Tibial nerve (tissue), 4 donors: ENCODE measurements around the gene TMEM213. TPM values are rescaled to one million over a fixed set of nuclear protein-coding genes. Genes with fewer than 3 reads are reported as not detected.

ENCODE experiments used
- DNase-seq, 2 donors: peaks; one replicate each; pipeline ENCODE4 v3.0.0-alpha.2; 2019; ENCODE audit warnings: low spot score in 2 of 2
- H3K27ac ChIP-seq, 4 donors: fragments of 200-600 bp; sonication (generic) in 3 of 4; one replicate each; pipeline ENCODE4 v1.5.1; 2017 to 2019; ENCODE audit warnings: mild to moderate bottlenecking in 1 of 4
- H3K27me3 ChIP-seq, 2 donors: fragments of 200-600 bp; sonication (generic) in 1 of 2; one replicate each; pipeline versions ENCODE4 v1.5.1 to v1.6.0; 2017 to 2019
- H3K36me3 ChIP-seq, 3 donors: fragments of 200-600 bp; sonication (generic); one replicate each; pipeline ENCODE4 v1.5.1; 2018 to 2019
- H3K4me1 ChIP-seq, 4 donors: fragments of 200-600 bp; sonication (generic) in 3 of 4; one replicate each; pipeline ENCODE4 v1.5.1; 2017 to 2019
- H3K4me3 ChIP-seq, 4 donors: fragments of 200-600 bp; sonication (generic) in 3 of 4; one replicate each; pipeline ENCODE4 v1.5.1; 2017 to 2019; ENCODE audit warnings: mild to moderate bottlenecking in 1 of 4, moderate library complexity in 1 of 4
- H3K9me3 ChIP-seq, 4 donors: fragments of 200-600 bp; sonication (generic) in 3 of 4; one replicate each; pipeline ENCODE4 v1.5.1; 2017 to 2019
- CTCF ChIP-seq, 5 experiments: fragments of 200-600 bp in 3 of 5; fragments of 450-650 bp in 2 of 5; sonication (generic) in 3 of 5; IDR thresholded peaks; one replicate each; pipeline ENCODE4 v1.5.1; 2016 to 2019; ENCODE audit warnings: antibody characterized with exemption in 5 of 5, mild to moderate bottlenecking in 3 of 5, moderate library complexity in 2 of 5
- EP300 ChIP-seq, 2 donors: sonication (generic); formaldehyde crosslinking; IDR thresholded peaks; one replicate each; pipeline ENCODE4 v1.6.1; 2017; ENCODE audit warnings: antibody characterized with exemption in 2 of 2, mild to moderate bottlenecking in 1 of 2
- POLR2A ChIP-seq, 2 donors: fragments of 450-650 bp; IDR thresholded peaks; one replicate each; pipeline ENCODE4 v1.6.1; 2017; ENCODE audit warnings: antibody characterized with exemption in 2 of 2, mild to moderate bottlenecking in 2 of 2, moderate library complexity in 2 of 2
- WGBS, 2 donors: methylation state at CpG; one replicate each; pipeline ENCODE4 v1.1.5; 2018; 5-methylcytosine and 5-hydroxymethylcytosine counted together
- total RNA-seq, 4 donors: library from RNA; depleted of rRNA; stranded (reverse); fragments of >200 nt; gene quantifications; one replicate each; pipeline ENCODE4 v1.1.0, GENCODE V29; 2016

TMEM213 gene
- total RNA-seq, 4 donors from 2014 or later, result not detected

GRCh38 chr7:138868711-138869110 is 70.9 kb downstream of the TMEM213 start:
- H3K4me3 ChIP-seq, result no peak overlapping the region
- no peaks in the 10 kb centered on the region for H3K27me3 ChIP-seq
- H3K27ac ChIP-seq, result no peak overlapping the region
- H3K9me3 ChIP-seq, result no peaks in the 10 kb centered on the region
- no peaks in the 10 kb centered on the region for H3K4me1 ChIP-seq
- no peak for DNase-seq
- peaks cover 0 to 54% (median 0%) of the 10 kb centered on the region in 3 donors for H3K36me3 ChIP-seq
- 91 to 97% methylated on average over 14 of the region's 14 CpGs for WGBS, 2 donors
- TF ChIP-seq CTCF (IDR thresholded peaks at IDR 0.05), result no peak
- TF ChIP-seq POLR2A (IDR thresholded peaks at IDR 0.05), result no peak

GRCh38 chr7:138869353-138869752 is 71.6 kb downstream of the TMEM213 start:
- WGBS, 2 donors, result 96 to 97% methylated on average over 26 to 30 of the region's 30 CpGs
- TF ChIP-seq CTCF (IDR thresholded peaks at IDR 0.05) (no peak), POLR2A (IDR thresholded peaks at IDR 0.05) (no peak), EP300 (IDR thresholded peaks at IDR 0.05) (no peak)

DNA sequence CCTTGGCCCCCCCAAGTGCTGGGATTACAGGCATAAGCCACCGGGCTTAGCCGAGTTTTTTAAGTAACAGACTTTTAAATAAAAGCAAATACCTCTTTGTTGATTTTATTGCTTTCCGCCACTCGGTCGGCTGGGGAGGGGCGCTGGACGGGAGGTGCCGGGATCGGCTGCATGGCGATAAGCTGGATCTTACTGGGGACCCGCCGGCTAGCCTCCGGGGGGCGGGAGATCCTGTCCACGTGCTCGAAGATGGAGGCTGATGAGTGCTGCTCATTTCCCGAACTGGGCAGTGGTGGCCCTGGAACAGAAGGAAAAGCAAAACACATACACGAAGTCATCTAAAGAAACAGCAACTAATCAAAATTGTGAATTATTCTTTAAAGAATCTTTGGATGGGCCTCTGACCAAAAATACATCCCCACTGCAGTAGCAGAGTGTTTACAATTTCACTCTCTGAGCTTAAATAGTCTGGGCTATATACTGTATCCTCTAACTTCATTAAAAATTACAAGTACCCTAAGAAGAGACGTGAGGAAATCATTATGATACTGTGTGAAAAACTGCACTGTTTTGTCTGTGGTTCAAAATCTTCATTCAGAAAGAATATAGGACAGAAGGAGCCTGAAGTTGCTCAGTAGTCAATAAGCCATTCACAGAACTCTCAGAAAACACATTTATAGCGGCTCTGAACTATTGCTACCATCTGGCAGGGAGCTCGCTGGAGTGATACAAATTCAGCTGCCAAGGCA is 73.4 kb downstream of the TMEM213 start:
- Histone ChIP-seq H3K27me3 (no peaks in the 10 kb centered on the region), H3K27ac (no peak overlapping the region), H3K4me1 (no peaks in the 10 kb centered on the region), H3K9me3 (no peaks in the 10 kb centered on the region), H3K36me3 (peaks cover 0 to 47% (median 0%) of the 10 kb centered on the region in 3 donors), H3K4me3 (no peak overlapping the region)
- no peak for TF ChIP-seq CTCF (IDR thresholded peaks at IDR 0.05)
- no peak for TF ChIP-seq POLR2A (IDR thresholded peaks at IDR 0.05)
- no peak for TF ChIP-seq EP300 (IDR thresholded peaks at IDR 0.05)
- DNase-seq, result no peak
- 92 to 93% methylated on average over 21 of the region's 21 CpGs for WGBS, 2 donors

More at GRCh38 chr7:138869353-138869752, 71.6 kb downstream of the TMEM213 start:
- no peak for DNase-seq
- Histone ChIP-seq H3K9me3 (no peaks in the 10 kb centered on the region), H3K27ac (no peak overlapping the region), H3K27me3 (no peaks in the 10 kb centered on the region), H3K36me3 (peaks cover 0 to 48% (median 0%) of the 10 kb centered on the region in 3 donors), H3K4me3 (no peak overlapping the region), H3K4me1 (no peaks in the 10 kb centered on the region)

DNA sequence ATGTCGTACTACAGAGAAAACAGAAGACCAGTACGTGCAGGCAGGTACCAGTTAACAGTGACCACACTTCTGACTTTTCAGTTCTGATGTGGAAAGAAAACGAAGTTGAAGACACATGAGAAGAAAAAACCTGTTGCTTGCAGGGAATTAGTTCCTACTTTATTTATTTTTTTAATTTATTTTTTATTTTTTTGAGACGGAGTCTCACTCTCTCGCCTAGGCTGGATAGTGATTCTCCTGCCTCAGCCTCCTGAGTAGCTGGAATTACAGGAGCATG is 74.0 kb downstream of the TMEM213 start:
- no peak for DNase-seq
- peaks cover 0 to 46% (median 0%) of the 10 kb centered on the region in 3 donors for H3K36me3 ChIP-seq
- WGBS, 2 donors, result 92 to 93% methylated on average over 5 of the region's 5 CpGs
- no peaks in the 10 kb centered on the region for H3K9me3 ChIP-seq
- no peaks in the 10 kb centered on the region for H3K27me3 ChIP-seq
- no peak overlapping the region for H3K27ac ChIP-seq
- no peaks in the 10 kb centered on the region for H3K4me1 ChIP-seq
- no peak for TF ChIP-seq POLR2A (IDR thresholded peaks at IDR 0.05)
- no peak for TF ChIP-seq EP300 (IDR thresholded peaks at IDR 0.05)
- no peak for TF ChIP-seq CTCF (IDR thresholded peaks at IDR 0.05)
- no peak overlapping the region for H3K4me3 ChIP-seq

DNA sequence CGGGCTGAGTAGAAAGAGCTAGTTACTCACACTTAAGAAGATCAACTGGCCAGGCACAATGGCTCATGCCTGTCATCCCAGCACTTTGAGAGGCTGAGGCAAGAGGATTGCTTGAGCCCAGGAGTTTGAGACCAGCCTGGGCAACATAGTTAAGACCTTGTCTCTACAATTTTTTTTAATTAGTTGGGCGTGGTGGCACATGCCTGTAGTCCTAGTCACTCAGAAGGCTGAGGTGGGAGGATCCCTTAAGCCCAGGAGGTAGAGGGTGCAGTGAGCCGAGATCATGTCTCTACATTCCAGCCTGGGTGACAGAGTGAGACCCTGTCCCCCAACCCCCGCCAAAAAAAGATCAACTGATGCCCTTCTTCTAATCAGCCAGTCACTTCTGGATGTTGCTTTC is 74.8 kb downstream of the TMEM213 start:
- no peak overlapping the region for H3K4me3 ChIP-seq
- no peaks in the 10 kb centered on the region for H3K4me1 ChIP-seq
- H3K27me3 ChIP-seq, result no peaks in the 10 kb centered on the region
- peaks cover 0 to 38% (median 0%) of the 10 kb centered on the region in 3 donors for H3K36me3 ChIP-seq
- no peak for TF ChIP-seq EP300 (IDR thresholded peaks at IDR 0.05)
- TF ChIP-seq CTCF (IDR thresholded peaks at IDR 0.05), result no peak
- DNase-seq, result no peak
- WGBS, 2 donors, result 90 to 92% methylated on average over 4 of the region's 4 CpGs
- no peak overlapping the region for H3K27ac ChIP-seq
- no peaks in the 10 kb centered on the region for H3K9me3 ChIP-seq
